K562 (cell line): Measurements from ENCODE around the gene TREH. TPM values are rescaled to one million over a fixed set of nuclear protein-coding genes. Genes with fewer than 3 reads are reported as not detected.

Source experiments
- ATAC-seq: fragments of 200-7000 bp; cut with Tn5 transposase; 3 replicates; pipeline ENCODE4 v1.9.1; 2020; ENCODE audit warnings: moderate library complexity
- BruUV-seq: library from RNA; stranded (reverse); fragments of 400-500 nt; replicated peaks from 2 replicates; lab custom pipeline; 2021; lab: Mats Ljungman, UMichigan
- CTCF ChIA-PET: fragments of 300-600 bp; formaldehyde crosslinking; extraction: SDS; loops from one replicate; lab custom pipeline; 2021; ENCODE audit warnings: low intra/inter-chr PET ratio; lab: Yijun Ruan, JAX
- POLR2A ChIA-PET: fragments of 300-600, 350-650 bp; sonication (Branson Sonifier 250); formaldehyde crosslinking; extraction: SDS; loops from one replicate; lab custom pipeline; 2021; ENCODE audit warnings: antibody characterized with exemption, inconsistent platforms; lab: Yijun Ruan, JAX
- DNase-seq, 4 experiments: peaks; one replicate each; pipeline versions ENCODE4 v3.0.0 to v3.0.0-alpha.2; 2011 to 2018; ENCODE audit warnings: low spot score in 3 of 4, mixed read lengths in 3 of 4; ENCODE audit errors: extremely low read depth in 1 of 4
- FAIRE-seq: peaks from 2 replicates; lab custom pipeline; 2011; peaks lifted over from hg19 to GRCh38; lab: Jason Lieb, UNC
- H2AFZ ChIP-seq: 2 replicates; pipeline ENCODE4 v1.6.0; 2011; ENCODE audit warnings: low read depth, low read length, control low read depth, inconsistent platforms
- H3K27ac ChIP-seq: fragments of 200-600 bp; 3 replicates; pipeline ENCODE4 v1.8.0; 2011; ENCODE audit warnings: low read depth, mild to moderate bottlenecking, control low read depth, inconsistent platforms, low read length, moderate library complexity, mixed read lengths; ENCODE audit errors: extremely low read depth
- H3K27me3 ChIP-seq, 2 experiments: fragments of 300-600 bp in 1 of 2; 2 replicates in 1 of 2; 3 replicates in 1 of 2; pipeline versions ENCODE4 v1.6.0 to v1.8.0; 2011; ENCODE audit warnings: inconsistent platforms in 2 of 2, low read length in 2 of 2, mild to moderate bottlenecking in 1 of 2, mixed read lengths in 1 of 2, moderate library complexity in 1 of 2; ENCODE audit not compliant: control insufficient read depth in 2 of 2, insufficient read depth in 2 of 2
- H3K36me3 ChIP-seq: fragments of 300-600 bp; 3 replicates; pipeline ENCODE4 v1.8.0; 2011; ENCODE audit warnings: mild to moderate bottlenecking, low read length, inconsistent platforms; ENCODE audit not compliant: control insufficient read depth, insufficient read depth
- H3K4me1 ChIP-seq, 2 experiments: fragments of 200-600 bp in 1 of 2; replicated peaks in 1 of 2; 2 replicates in 1 of 2; 3 replicates in 1 of 2; pipeline versions ENCODE4 v1.5.1 to v1.8.0; 2011; ENCODE audit warnings: inconsistent platforms in 2 of 2, low read length in 2 of 2, mild to moderate bottlenecking in 1 of 2, mixed read lengths in 1 of 2, moderate library complexity in 1 of 2; ENCODE audit not compliant: control insufficient read depth in 2 of 2, insufficient read depth in 2 of 2
- H3K4me2 ChIP-seq: 2 replicates; pipeline ENCODE4 v1.6.1; 2011; ENCODE audit warnings: low read length, control low read depth, inconsistent platforms, mixed read lengths; ENCODE audit not compliant: insufficient read depth
- H3K4me3 ChIP-seq: fragments of 200-600 bp; sonication (generic), shearing (Covaris generic); 2 replicates; pipeline ENCODE4 v1.5.1; 2016; ENCODE audit warnings: control low read depth, inconsistent platforms
- H3K79me2 ChIP-seq: fragments of 200-600 bp; 3 replicates; pipeline ENCODE4 v1.8.0; 2011; ENCODE audit warnings: low read length, inconsistent platforms; ENCODE audit not compliant: control insufficient read depth, insufficient read depth
- H3K9ac ChIP-seq, 2 experiments: 2 replicates each; pipeline versions ENCODE4 v1.6.0 to v1.6.1; 2011; ENCODE audit warnings: low read depth in 2 of 2, low read length in 2 of 2, control low read depth in 1 of 2, inconsistent platforms in 1 of 2, mild to moderate bottlenecking in 1 of 2, mixed read lengths in 1 of 2; ENCODE audit not compliant: insufficient read depth in 1 of 2
- H3K9me1 ChIP-seq: one replicate; pipeline ENCODE4 v1.6.0; 2011; ENCODE audit warnings: inconsistent platforms, mild to moderate bottlenecking, low read length, moderate library complexity; ENCODE audit not compliant: control insufficient read depth, insufficient read depth
- H3K9me3 ChIP-seq: replicated peaks from 2 replicates; pipeline ENCODE4 v1.5.1; 2011; ENCODE audit warnings: low read depth, low read length, inconsistent platforms; ENCODE audit not compliant: control insufficient read depth, insufficient read depth
- H4K20me1 ChIP-seq: replicated peaks from 2 replicates; pipeline ENCODE4 v1.6.1; 2011; ENCODE audit warnings: low read length, inconsistent platforms, mixed read lengths; ENCODE audit not compliant: control insufficient read depth, insufficient read depth
- BHLHE40 ChIP-seq: IDR thresholded peaks from 2 replicates; pipeline ENCODE4 v1.6.1; 2011; ENCODE audit warnings: low read length, improper control_type of control experiment
- FOXM1 ChIP-seq, 2 experiments: fragments of 450-650 bp in 1 of 2; sonication (generic) in 1 of 2; formaldehyde crosslinking in 1 of 2; IDR thresholded peaks; 2 replicates each; pipeline versions ENCODE4 v1.6.1 to v1.9.0; 2017 to 2022; ENCODE audit warnings: low read depth in 2 of 2, mild to moderate bottlenecking in 2 of 2, missing genetic modification reagents in 1 of 2, moderate library complexity in 1 of 2
- HBP1 ChIP-seq: fragments of 450-650 bp; formaldehyde crosslinking; IDR thresholded peaks from 2 replicates; pipeline ENCODE4 v1.4.0; 2022; ENCODE audit warnings: missing genetic modification characterization
- KLF6 ChIP-seq: fragments of 250-450 bp; sonication (Bioruptor Pico); IDR thresholded peaks from 2 replicates; pipeline ENCODE4 v1.4.0; 2020; ENCODE audit warnings: mild to moderate bottlenecking, moderate library complexity, borderline replicate concordance
- ZEB2 ChIP-seq: fragments of 450-650 bp; IDR thresholded peaks from 2 replicates; pipeline ENCODE4 v1.6.1; 2016
- ZNF445 ChIP-seq: fragments of 250-450 bp; sonication (Bioruptor Pico); IDR thresholded peaks from 2 replicates; pipeline ENCODE4 v1.4.0; 2020; ENCODE audit warnings: low read depth, mild to moderate bottlenecking, moderate library complexity
- WGBS: fragments of 100-300 bp; shearing (Covaris generic); methylation state at CpG from one replicate; pipeline ENCODE4 v1.1.6; 2016; ENCODE audit warnings: low coverage, mixed read lengths; ENCODE audit not compliant: insufficient coverage; ENCODE audit errors: missing lambda C conversion rate; 5-methylcytosine and 5-hydroxymethylcytosine counted together
- in situ Hi-C: fragments of 300-500 bp; cut with MboI; formaldehyde crosslinking; loops from 4 replicates; pipeline ENCODE4 v1.15.0; 2018; ENCODE audit warnings: inconsistent platforms, mixed read lengths
- intact Hi-C: fragments of 100-400 bp; cut with micrococcal nuclease; formaldehyde crosslinking; loops from 2 replicates; pipeline ENCODE4 v1.14.2; 2022
- polyA plus RNA-seq, 8 experiments: library from polyadenylated mRNA; depleted of rRNA in 4 of 8; stranded (reverse) in 5 of 8; unstranded in 3 of 8; fragments of >200 nt; fragmentation: Nextera tagmentation in 2 of 8; fragmentation: Illumina TruSeq in 1 of 8; extraction: Ambion mirVana in 2 of 8; extraction: Trizol in 1 of 8; gene quantifications; 2 replicates each; pipeline versions ENCODE4 v1.2.1 to v1.2.3, GENCODE V29; 2011 to 2014; ENCODE audit warnings: inconsistent platforms in 1 of 8, missing spikeins in 1 of 8
- total RNA-seq, 7 experiments: library from RNA; depleted of rRNA in 6 of 7; stranded (reverse); fragments of >200 nt in 6 of 7; fragmentation: Illumina TruSeq in 2 of 7; extraction: Trizol in 2 of 7; gene quantifications; 2 replicates each; pipeline versions ENCODE4 v1.2.1 to v1.2.3, GENCODE V29; 2011 to 2021; ENCODE audit warnings: low replicate concordance in 1 of 7

TREH gene
- total and polyA plus RNA-seq, 9 of the 15 experiments (the other 6 are each of a cell fraction or from before 2014, with no cell fraction given) = 0.09 to 0.20 (median 0.11) TPM; not detected in 6

- Histone ChIP-seq H4K20me1 (no peaks in the 10 kb centered on the region), H3K27me3 (no peaks in the 10 kb centered on the region), H3K9me3 (no peaks in the 10 kb centered on the region), H3K4me1 (peaks cover 28 to 35% of the 10 kb centered on the region in 2 experiments), H3K4me2 (no peak overlapping the region), H3K27ac (no peak overlapping the region), H2AFZ (no peak overlapping the region), H3K79me2 (peaks cover 13% of the 10 kb centered on the region)
- in situ Hi-C loops (no loop called here), intact Hi-C loops (no loop called here)
- no TSS peak for BruUV-seq
- CTCF ChIA-PET = no interaction called here
- TF ChIP-seq HBP1 (no peak), FOXM1 (IDR thresholded peaks at IDR 0.05; ENCODE audit: low read depth) (no peak), FOXM1 (CRISPR knock-in tag; IDR thresholded peaks at IDR 0.05; ENCODE audit: low read depth) (no peak), BHLHE40 (no peak), ZEB2 (no peak), KLF6 (no peak), ZNF445 (no peak)
- TF ChIP-seq, all 486 proteins: peak for 0
- DNase-seq (no peak), ATAC-seq (no peak), FAIRE-seq (no peak)
- POLR2A ChIA-PET = interaction anchor here (0.6 to 3.7 kb wide), 4 partner anchors 10 to 396 kb away, joined by 3 to 21 read pairs (median 4); partner anchors contain the start of gene PHLDB1
- WGBS = 70% methylated on average over 11 of the region's 11 CpGs
- peaks cover 22% of the 10 kb centered on the region for H3K36me3 ChIP-seq
- H3K9ac ChIP-seq = peak overlapping the region in 1 of 2 experiments; percentile 48; a peak in 1 of 4 replicates
- H3K9me1 ChIP-seq = peaks cover 3% of the 10 kb centered on the region
- H3K4me3 ChIP-seq = no peak overlapping the region
These were observed 61.1 kb downstream of the TREH start for GRCh38 chr11:118618115-118618990.
